22Rv1 (cell line): Measurements from ENCODE around the gene AATK.

Experiments used
- CTCF ChIP-seq: fragments of 450-650 bp; IDR thresholded peaks from 2 replicates; pipeline ENCODE4 v1.5.1; 2017; ENCODE audit warnings: mild to moderate bottlenecking
- ZFX ChIP-seq: fragments of 450-650 bp; IDR thresholded peaks from 2 replicates; pipeline ENCODE4 v1.6.1; 2017; ENCODE audit warnings: antibody characterized with exemption, borderline replicate concordance

- no peak for TF ChIP-seq CTCF
- no peak for TF ChIP-seq ZFX
These were observed 27.6 kb upstream of the AATK start for GRCh38 chr17:81193470-81194224.
